COLO668 (cell line): ENCODE results near the gene PTCH1.

ENCODE experiments used
- DNase-seq: peaks from one replicate; lab custom pipeline; 2025; ENCODE audit not compliant: unreplicated experiment; lab: John Stamatoyannopoulos, UW

The PTCH1 gene

DNA sequence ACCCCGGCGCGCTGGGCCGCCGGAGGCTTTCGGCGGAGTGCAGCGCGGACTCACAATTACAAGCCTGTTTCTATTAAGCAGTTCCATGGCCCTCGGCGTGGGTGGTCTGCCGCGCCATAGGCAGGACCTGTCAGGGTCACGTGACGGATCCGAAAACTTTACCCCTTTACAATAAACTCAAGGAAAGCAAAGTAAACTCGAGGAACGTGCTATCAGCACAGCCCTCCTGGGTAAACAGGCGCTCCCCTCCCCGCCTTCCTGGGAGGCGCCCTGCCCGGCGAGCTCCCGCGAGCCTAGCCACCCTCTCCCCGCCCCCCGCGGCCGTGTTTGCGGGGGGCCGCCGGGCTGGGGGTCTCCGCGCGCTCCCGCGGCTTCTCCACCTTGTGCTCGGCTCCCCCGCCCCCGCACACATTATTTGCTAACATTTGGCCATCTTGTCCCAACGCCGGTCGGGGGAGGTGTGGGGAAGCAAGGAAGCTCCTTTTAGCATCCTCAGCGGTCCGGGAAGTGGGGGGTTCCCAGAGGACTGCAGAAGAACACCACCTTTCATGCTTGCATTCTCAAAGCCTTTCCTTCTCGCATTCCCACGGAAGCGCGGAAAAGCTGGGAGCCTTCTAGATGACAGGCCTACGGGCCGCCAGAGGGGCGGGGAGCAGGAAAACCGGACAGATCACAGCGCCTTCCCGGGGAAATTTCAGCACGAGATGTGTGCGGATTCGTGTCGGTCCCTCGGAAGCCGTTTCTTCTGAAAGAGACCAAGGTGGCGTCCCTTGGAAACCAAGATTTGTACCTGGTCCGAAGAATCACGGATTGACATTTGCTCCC is at the start of gene PTCH1:
TSS of gene PTCH1 (minus strand) at position 238 of the 825 bp plus-strand sequence.
- peak; percentile 55 for DNase-seq

GRCh38 chr9:95565982-95566381 is 49.2 kb upstream of the PTCH1 start:
- DNase-seq: no peak

DNA sequence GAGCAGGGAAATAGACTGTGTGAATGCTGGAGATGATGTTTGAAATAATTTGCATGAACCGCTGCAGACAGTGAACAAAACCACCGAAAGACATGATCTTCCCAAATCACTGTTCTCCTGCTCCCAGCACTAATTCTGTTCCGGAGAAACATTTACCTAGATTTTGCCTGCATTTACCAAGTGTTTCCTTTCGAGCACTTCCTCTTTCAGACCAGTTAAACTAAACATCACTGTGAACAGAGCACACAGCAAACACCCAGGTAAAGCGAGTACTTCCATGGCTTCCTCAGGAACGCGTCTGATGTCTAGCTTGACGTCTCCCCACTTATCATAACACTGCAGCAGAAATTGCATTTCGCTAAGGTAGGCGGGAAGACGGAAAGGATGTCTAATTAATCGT is 45.1 kb upstream of the PTCH1 start:
- DNase-seq: no peak

DNA sequence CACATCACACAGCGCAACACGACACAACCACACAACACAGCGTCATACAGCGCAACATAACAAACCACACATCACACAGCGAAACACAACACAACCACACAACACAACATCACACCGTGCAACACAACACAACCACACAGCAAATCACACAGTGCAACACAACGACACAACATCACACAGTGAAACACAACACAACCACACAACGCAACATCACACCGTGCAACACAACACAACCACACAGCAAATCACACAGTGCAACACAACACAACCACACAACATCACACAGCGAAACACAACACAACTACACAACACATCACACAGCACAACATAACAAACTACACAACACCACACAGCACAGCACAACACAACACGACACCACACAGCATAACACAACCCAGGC is 40.4 kb upstream of the PTCH1 start:
- no peak for DNase-seq

GRCh38 chr9:95556521-95556920 is 39.8 kb upstream of the PTCH1 start:
- no peak for DNase-seq

DNA sequence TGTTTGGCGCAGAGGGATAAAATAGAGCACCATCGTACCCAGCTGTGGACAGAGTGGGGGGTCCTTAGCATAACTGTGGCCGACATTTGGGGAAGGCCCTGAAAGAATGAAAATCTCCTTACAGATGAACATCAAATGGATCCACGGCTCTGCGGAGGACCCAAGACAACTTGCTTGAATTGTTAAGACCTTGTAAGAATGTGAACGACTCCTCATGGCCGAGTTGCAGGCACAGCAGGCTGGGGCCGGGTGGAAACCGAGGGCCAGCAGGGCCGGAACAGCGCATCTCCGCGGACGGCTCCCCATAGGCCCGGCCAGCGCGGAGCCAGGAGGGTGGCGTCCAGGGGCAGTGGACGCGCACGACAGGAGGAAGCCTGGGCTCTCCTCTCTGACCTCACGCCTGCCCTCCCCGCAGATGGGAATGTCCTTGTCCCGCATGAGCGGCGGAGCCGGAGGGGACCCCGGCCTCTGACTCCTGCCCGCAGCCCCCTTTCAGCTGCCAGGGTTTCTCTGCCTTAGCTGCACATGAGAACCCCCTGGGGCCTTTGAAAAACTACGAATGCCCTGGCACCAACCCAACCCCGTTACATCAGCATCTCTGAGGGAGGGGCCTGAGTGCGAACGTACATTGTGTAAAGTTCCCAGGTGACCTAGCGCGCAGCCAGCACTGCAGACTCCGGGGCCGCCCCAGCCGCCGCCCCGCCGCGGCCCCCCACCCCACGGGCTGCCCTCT is 36.2 kb upstream of the PTCH1 start:
- DNase-seq: peak; percentile 52

DNA sequence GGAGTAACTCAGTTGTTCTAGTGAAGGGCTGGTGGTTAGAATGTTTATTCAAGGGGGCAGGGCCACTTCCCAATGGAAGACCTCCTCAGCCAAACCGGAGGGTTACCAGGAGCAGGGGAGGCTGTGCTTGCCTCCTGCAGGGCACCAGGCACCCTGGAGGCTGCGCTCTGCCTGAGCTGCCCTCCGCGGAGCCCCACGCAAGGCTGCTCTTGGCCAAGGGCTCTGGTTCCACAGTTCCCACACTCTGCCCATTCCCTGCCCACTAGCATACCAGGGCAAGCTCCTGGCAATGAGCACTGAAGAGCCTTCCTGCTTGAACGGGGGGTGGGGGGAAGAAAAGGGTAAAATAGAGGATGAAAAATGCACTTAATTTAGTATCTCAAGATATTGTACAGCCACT is 35.5 kb upstream of the PTCH1 start:
- DNase-seq: no peak

GRCh38 chr9:95551406-95551805 is 34.6 kb upstream of the PTCH1 start:
- DNase-seq: no peak

DNA sequence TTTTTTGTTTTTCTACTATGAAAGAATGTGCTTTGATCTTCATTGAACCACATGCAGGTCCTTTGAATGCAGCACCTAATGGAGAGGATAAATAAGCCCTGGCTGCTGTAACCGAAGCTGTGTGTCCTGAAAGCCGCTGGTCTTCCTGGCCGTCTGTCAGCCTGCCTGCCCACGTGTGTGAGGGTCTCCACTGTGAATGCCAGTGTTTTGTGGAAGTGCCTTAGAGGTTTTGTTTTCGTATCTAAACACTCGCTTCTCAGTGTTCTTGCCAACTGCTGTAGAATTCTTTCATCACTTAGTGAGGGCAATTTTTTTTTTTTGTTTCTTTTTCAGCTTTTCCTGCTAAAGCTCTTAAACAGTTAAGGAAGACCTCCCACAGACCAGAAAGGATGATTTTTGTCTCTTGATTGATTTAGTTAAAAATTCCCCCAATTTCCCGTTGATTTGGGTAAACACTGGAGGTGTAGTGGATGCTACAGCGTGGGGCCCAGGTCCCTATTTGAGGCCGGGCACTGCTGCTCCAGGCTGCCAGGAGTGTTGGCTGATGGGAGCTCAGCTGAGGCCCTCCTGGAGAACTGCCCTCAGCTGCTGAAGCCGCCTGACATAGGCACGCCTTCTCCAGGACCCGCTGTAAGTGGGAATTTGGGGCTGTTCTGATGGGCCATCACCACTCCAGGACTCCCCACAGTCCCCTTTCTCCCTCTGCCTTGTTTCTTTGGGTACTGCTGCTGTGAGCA is 29.2 kb upstream of the PTCH1 start:
- no peak for DNase-seq

GRCh38 chr9:95533996-95534680 is 17.4 kb upstream of the PTCH1 start:
- no peak for DNase-seq

DNA sequence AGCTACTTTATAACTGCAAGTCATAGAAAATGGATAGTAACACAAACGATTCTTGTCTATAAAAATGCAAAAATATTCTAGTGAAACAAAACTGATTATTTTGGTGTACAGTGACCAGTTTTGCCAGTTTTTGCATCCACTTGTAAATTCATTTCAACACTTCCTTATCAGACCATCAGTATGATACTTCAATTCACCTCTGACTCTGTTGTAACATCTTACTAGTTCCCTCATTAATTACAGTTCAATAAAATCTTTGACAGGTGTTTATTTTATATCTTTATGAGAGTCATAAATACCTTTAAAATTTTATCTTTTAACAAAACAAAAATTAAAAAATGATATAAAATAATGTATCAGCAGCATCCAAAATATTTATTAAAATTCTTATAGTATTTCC is 13.1 kb upstream of the PTCH1 start:
- no peak for DNase-seq

GRCh38 chr9:95528908-95529502 is 12.2 kb upstream of the PTCH1 start:
- no peak for DNase-seq

DNA sequence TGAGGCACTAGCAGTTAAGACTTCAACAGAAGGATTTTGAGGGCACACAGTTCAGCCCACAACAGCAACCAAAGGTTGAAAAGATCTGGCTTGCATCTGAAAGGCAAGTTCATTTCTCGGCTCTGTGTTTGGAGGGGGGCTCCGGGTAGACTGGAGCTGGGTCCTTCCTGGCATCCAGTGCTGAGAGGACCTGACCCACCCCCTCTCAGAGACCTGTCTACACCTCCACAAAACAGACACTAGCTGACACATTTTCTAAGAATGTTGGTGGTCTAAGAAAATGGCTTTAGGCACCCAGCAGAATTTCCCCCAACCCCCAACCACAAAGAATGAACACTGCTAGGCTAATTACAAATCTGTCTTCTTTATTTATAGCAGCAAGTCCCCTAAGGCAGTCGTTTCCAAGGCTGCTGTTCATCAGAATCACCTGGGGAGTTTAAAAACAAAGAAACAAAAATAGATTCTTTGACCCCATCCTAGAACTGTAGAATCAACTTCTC is 6.2 kb upstream of the PTCH1 start:
- DNase-seq: no peak

- no peak for DNase-seq
Measured at GRCh38 chr9:95521699-95522098, 4.9 kb upstream of the PTCH1 start.

DNA sequence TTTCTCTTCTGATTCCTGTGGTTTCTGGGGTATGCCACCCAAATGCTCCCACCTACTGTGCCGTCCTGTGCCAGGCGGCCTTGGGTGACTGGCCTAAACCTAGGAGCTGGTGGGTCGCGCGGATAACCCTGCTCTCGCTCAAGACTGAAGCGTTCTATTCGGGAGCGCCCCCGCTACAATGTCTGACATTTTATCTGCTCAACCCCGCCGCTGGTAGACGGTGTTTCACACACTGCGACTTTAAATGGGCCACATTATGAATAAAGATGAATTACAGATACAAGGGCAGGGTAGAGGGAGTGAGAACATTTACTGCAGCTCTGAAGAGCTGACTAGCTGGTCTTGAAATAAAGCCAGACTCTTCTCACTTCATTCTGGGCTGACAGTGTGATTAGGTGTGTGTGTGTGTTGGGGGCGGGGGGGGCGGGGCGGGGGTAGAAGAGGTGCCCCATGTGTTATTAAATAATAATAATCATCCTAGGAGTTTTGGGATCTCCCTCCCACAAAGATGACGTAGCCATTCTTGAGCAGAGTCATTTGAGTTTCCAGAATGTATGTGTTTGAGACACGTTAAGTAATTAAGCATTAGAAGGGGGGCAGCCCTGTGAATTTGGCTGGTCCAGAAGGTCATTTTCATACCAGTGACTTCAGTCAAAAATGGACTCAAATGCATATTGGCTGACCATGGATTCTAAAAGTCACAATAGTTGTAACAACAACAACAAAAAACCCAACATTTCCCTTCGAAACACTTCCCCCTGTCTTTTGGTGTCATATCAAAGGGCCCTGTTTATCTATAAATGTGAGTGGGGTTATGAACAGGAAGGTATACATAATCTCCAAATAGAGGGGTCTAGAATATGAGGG is 1.0 kb upstream of the PTCH1 start:
- DNase-seq: no peak

DNA sequence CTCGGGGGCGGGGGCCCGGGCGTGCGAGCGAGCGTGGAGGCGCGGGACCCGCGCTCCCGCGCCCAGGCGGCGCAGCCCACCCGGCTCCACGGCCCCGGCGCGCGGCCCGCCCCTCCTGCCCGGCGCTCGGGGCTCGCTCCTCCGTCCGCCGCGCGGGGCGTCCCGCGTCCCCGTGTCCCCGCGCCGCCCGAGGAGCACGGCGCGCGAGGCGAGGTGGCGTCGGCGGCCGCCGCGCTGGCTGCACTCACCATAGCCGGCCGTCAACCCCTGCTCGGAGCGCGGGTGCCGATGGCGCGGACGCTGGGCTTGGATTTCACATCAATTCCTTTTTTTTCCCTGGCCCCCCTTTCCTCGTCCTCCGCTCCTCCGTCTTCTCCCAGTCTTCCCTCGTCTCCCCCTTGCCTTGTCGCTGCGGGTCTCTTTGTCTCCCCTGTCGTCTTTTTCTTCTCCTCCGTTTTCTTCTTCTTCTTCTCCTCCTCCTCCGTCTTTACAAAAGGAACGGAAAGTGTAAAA is 494 bp downstream of the PTCH1 start:
- DNase-seq: peak; percentile 63

GRCh38 chr9:95515272-95516113 is 1.3 kb downstream of the PTCH1 start:
- DNase-seq: peak; percentile 54

GRCh38 chr9:95514342-95514741 is 2.4 kb downstream of the PTCH1 start:
- no peak for DNase-seq

GRCh38 chr9:95513711-95514110 is 3.1 kb downstream of the PTCH1 start:
- no peak for DNase-seq
